Fibroblast of lung (primary cell): ENCODE results near the gene DCAF5. TPM values are rescaled to one million over a fixed set of nuclear protein-coding genes. Genes with fewer than 3 reads are reported as not detected.
"Not testable (repeated sequence)": the region's sequence is repeated elsewhere in the genome, so short reads cannot be mapped to it uniquely, and the experiment has no call there.

ENCODE experiments used
- DNase-seq, 2 donors: peaks; one replicate each; pipeline versions ENCODE4 v3.0.0 to v3.0.0-alpha.2; 2010; ENCODE audit warnings: low read depth in 2 of 2
- H2AFZ ChIP-seq: 2 replicates; pipeline ENCODE4 v1.5.1; 2012; ENCODE audit warnings: low read length, control low read depth, inconsistent platforms
- H3K27ac ChIP-seq: 2 replicates; pipeline ENCODE4 v1.5.1; 2011; ENCODE audit warnings: low read length, control low read depth; ENCODE audit not compliant: insufficient read depth
- H3K27me3 ChIP-seq: 2 replicates; pipeline ENCODE4 v1.5.1; 2011; ENCODE audit warnings: mild to moderate bottlenecking, low read length; ENCODE audit not compliant: control insufficient read depth, insufficient read depth
- H3K36me3 ChIP-seq: 2 replicates; pipeline ENCODE4 v1.5.1; 2011; ENCODE audit warnings: low read length; ENCODE audit not compliant: control insufficient read depth, insufficient read depth
- H3K4me1 ChIP-seq: 2 replicates; pipeline ENCODE4 v1.5.1; 2011; ENCODE audit warnings: low read length; ENCODE audit not compliant: control insufficient read depth, insufficient read depth; ENCODE audit errors: extremely low read depth
- H3K4me2 ChIP-seq: 2 replicates; pipeline ENCODE4 v1.5.1; 2011; ENCODE audit warnings: low read length, control low read depth; ENCODE audit not compliant: insufficient read depth; ENCODE audit errors: extremely low read depth
- H3K4me3 ChIP-seq, 4 experiments: fragments of 200-600 bp in 1 of 4; sonication (generic) in 1 of 4; replicated peaks in 1 of 4; 2 replicates each; pipeline ENCODE4 v1.5.1; 2011 to 2016; ENCODE audit warnings: low read length in 4 of 4, low read depth in 3 of 4, mild to moderate bottlenecking in 3 of 4, control low read depth in 2 of 4, inconsistent platforms in 1 of 4, mixed read lengths in 1 of 4; ENCODE audit not compliant: insufficient read depth in 1 of 4; ENCODE audit errors: control extremely low read depth in 1 of 4
- H3K79me2 ChIP-seq: 2 replicates; pipeline ENCODE4 v1.5.1; 2012; ENCODE audit warnings: mild to moderate bottlenecking, low read length, inconsistent platforms; ENCODE audit not compliant: control insufficient read depth, insufficient read depth
- H3K9ac ChIP-seq: 2 replicates; pipeline ENCODE4 v1.5.1; 2011; ENCODE audit warnings: mild to moderate bottlenecking, low read length, control low read depth; ENCODE audit not compliant: insufficient read depth
- H3K9me3 ChIP-seq: 2 replicates; pipeline ENCODE4 v1.5.1; 2012; ENCODE audit warnings: low read depth, low read length; ENCODE audit not compliant: control insufficient read depth, insufficient read depth
- H4K20me1 ChIP-seq: 2 replicates; pipeline ENCODE4 v1.5.1; 2011; ENCODE audit warnings: low read length; ENCODE audit not compliant: control insufficient read depth, insufficient read depth; ENCODE audit errors: extremely low read depth
- EZH2 ChIP-seq: IDR thresholded peaks from 2 replicates; pipeline ENCODE4 v1.5.1; 2012; ENCODE audit warnings: low read length, control low read depth, mild to moderate bottlenecking; ENCODE audit errors: missing control alignments
- polyA plus RNA-seq, 2 donors: library from polyadenylated mRNA; depleted of rRNA in 1 of 2; stranded (reverse) in 1 of 2; unstranded in 1 of 2; fragments of >200 nt; gene quantifications; 2 replicates each; pipeline ENCODE4 v1.2.1, GENCODE V29; 2011 to 2012; ENCODE audit warnings: missing spikeins in 1 of 2
- total RNA-seq: library from RNA; depleted of rRNA; stranded (reverse); fragments of >200 nt; gene quantifications from 2 replicates; pipeline ENCODE4 v1.2.1, GENCODE V29; 2014
- TF ChIP-seq, protein P1 (sequence below), 2 donors: IDR thresholded peaks in 1 of 2; conservative IDR thresholded peaks in 1 of 2; 1 replicate in 1 of 2; 2 replicates in 1 of 2; pipeline ENCODE4 v1.5.1; 2011 to 2012; ENCODE audit warnings: low read length in 2 of 2, control low read depth in 1 of 2, inconsistent platforms in 1 of 2, low read depth in 1 of 2, mild to moderate bottlenecking in 1 of 2

DCAF5 gene
- total and polyA plus RNA-seq, 2 donors (not counting 1 experiment from before 2014, with no cell fraction given) = 16.8 to 31.8 TPM

DNA sequence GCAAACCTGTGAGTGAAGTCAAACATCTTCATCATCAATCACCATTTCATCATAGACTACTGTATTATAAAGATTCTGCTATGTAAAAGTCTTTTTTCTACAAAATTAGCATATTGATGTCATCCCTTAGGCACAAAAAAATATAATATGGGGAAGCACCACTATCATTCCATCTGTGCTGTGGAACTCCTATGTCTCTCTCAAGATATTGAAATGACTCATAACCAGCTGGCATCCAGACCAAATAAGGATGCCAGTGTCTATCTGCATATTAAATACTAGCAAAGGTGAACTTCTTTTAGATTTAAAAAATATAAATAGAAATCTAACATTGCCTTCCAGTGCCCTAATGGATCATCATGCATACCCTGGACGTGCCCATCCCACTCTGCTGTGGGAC lies 17.9 kb upstream of the DCAF5 start:
- TF ChIP-seq EZH2 = no peak
- TF ChIP-seq, protein P1, sequence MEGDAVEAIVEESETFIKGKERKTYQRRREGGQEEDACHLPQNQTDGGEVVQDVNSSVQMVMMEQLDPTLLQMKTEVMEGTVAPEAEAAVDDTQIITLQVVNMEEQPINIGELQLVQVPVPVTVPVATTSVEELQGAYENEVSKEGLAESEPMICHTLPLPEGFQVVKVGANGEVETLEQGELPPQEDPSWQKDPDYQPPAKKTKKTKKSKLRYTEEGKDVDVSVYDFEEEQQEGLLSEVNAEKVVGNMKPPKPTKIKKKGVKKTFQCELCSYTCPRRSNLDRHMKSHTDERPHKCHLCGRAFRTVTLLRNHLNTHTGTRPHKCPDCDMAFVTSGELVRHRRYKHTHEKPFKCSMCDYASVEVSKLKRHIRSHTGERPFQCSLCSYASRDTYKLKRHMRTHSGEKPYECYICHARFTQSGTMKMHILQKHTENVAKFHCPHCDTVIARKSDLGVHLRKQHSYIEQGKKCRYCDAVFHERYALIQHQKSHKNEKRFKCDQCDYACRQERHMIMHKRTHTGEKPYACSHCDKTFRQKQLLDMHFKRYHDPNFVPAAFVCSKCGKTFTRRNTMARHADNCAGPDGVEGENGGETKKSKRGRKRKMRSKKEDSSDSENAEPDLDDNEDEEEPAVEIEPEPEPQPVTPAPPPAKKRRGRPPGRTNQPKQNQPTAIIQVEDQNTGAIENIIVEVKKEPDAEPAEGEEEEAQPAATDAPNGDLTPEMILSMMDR (conservative IDR thresholded peaks at IDR 0.05 in 1 of 2, IDR thresholded peaks at IDR 0.05 in 1 of 2; ENCODE audit: low read depth in 1 of 2, low read length in 2 of 2) = no peak
- H3K27ac ChIP-seq = no peak overlapping the region
- no peaks in the 10 kb centered on the region for H4K20me1 ChIP-seq
- no peaks in the 10 kb centered on the region for H3K4me1 ChIP-seq
- H3K9ac ChIP-seq = no peak overlapping the region
- no peaks in the 10 kb centered on the region for H3K9me3 ChIP-seq
- H3K4me3 ChIP-seq = no peak overlapping the region
- DNase-seq = peak; percentile 12 to 33
- H2AFZ ChIP-seq = no peak overlapping the region
- H3K4me2 ChIP-seq = no peak overlapping the region
- no peaks in the 10 kb centered on the region for H3K79me2 ChIP-seq
- no peaks in the 10 kb centered on the region for H3K36me3 ChIP-seq
- no peaks in the 10 kb centered on the region for H3K27me3 ChIP-seq

DNA sequence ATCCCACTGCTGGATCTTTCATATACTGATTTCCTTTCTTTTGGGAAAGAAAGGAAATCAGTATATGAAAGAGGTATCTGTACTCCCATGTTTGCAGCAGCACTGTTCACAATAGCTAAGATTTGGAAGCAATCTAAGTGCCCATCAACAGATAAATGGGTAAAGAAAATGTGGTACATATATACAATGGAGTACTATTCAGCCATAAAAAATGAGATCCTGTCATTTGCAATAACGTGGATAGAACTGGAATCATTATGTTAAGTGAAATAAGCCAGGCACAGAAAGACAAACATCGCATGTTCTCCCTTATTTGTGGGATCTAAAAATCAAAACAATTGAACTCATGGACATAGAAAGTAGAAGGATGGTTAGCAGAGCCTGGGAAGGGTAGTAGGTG lies 12.9 kb upstream of the DCAF5 start:
- H3K79me2 ChIP-seq, H3K4me3 ChIP-seq, H4K20me1 ChIP-seq, H3K27ac ChIP-seq, H3K4me2 ChIP-seq, H2AFZ ChIP-seq, H3K9me3 ChIP-seq, H3K27me3 ChIP-seq, DNase-seq, H3K4me1 ChIP-seq, H3K36me3 ChIP-seq, H3K9ac ChIP-seq: not testable (repeated sequence)

DNA sequence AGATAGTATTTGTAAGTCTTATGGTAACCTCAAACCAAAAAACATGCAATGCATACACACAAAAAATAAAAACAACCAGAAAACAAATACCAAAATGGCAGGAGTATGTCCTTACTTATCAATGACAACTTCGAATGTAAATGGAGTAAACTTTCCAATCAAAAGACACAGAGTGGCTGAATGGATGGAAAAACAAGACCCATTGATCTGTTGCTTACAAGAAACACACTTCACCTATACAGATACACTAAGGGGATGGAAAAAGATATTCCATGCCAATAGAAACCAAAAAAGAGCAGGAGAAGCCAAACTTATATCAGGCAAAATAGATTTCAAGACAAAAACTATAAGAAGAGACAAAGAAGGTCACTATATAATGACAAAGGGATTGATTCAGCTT lies 8.7 kb upstream of the DCAF5 start:
- Histone ChIP-seq H3K27me3 (peaks cover 4% of the 10 kb centered on the region), H4K20me1 (no peaks in the 10 kb centered on the region), H3K27ac (no peak overlapping the region), H3K4me1 (no peaks in the 10 kb centered on the region), H3K9me3 (no peaks in the 10 kb centered on the region), H3K79me2 (no peaks in the 10 kb centered on the region), H3K4me2 (no peak overlapping the region), H2AFZ (no peak overlapping the region), H3K36me3 (no peaks in the 10 kb centered on the region), H3K9ac (no peak overlapping the region), H3K4me3 (no peak overlapping the region)
- TF ChIP-seq, protein P1 (conservative IDR thresholded peaks at IDR 0.05 in 1 of 2, IDR thresholded peaks at IDR 0.05 in 1 of 2; ENCODE audit: low read depth in 1 of 2, low read length in 2 of 2) = no peak
- no peak for TF ChIP-seq EZH2
- no peak for DNase-seq

DNA sequence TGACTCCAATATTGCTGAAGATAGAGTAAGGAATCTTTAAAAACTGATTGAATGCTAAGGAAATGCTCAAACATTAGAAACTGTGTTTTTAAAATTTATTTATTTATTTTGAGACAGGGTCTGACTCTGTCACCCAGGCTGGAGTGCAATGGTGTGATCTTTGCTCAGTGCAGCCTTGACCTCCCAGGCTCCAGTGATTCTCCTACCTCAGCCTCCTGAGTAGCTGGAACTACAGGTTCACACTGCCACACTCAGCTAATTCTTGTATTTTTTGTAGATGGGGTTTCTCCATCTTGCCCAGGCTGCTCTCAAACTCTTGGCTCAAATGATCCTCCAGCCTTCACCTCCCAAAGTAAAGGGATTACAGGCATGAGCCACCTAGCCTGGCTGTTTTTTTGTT lies 3.3 kb upstream of the DCAF5 start:
- H3K9me3 ChIP-seq = no peaks in the 10 kb centered on the region
- no peak overlapping the region for H3K9ac ChIP-seq
- no peak overlapping the region for H3K4me3 ChIP-seq
- peaks cover 4% of the 10 kb centered on the region for H3K27me3 ChIP-seq
- no peak for TF ChIP-seq EZH2
- TF ChIP-seq, protein P1 (conservative IDR thresholded peaks at IDR 0.05 in 1 of 2, IDR thresholded peaks at IDR 0.05 in 1 of 2; ENCODE audit: low read depth in 1 of 2, low read length in 2 of 2) = no peak
- peaks cover 11% of the 10 kb centered on the region for H3K79me2 ChIP-seq
- no peak overlapping the region for H3K27ac ChIP-seq
- no peaks in the 10 kb centered on the region for H3K4me1 ChIP-seq
- DNase-seq = no peak
- no peaks in the 10 kb centered on the region for H4K20me1 ChIP-seq
- H3K36me3 ChIP-seq = no peaks in the 10 kb centered on the region
- H2AFZ ChIP-seq = no peak overlapping the region
- no peak overlapping the region for H3K4me2 ChIP-seq
